Activated CD4-positive, alpha-beta T cell treated with anti-CD3 and anti-CD28 coated beads, Interleukin-2, amount 10 ng/mL, durations not matched to agents 24 days and 14 days (primary cell): Measurements from ENCODE around the gene BNC2. TPM values are rescaled to one million over a fixed set of nuclear protein-coding genes. Genes with fewer than 3 reads are reported as not detected.
"Not testable (repeated sequence)": the region's sequence is repeated elsewhere in the genome, so short reads cannot be mapped to it uniquely, and the experiment has no call there.

Source experiments
- DNase-seq: peaks from one replicate; pipeline ENCODE4 v3.0.0; 2022
- H3K27ac Mint-ChIP-seq: one replicate; pipeline ENCODE4 v1.8.0; 2022; ENCODE audit warnings: mild to moderate bottlenecking, mixed read lengths
- H3K27me3 Mint-ChIP-seq: one replicate; pipeline ENCODE4 v1.8.0; 2022; ENCODE audit warnings: mixed read lengths
- H3K36me3 Mint-ChIP-seq: one replicate; pipeline ENCODE4 v1.8.0; 2022; ENCODE audit warnings: low read depth, mild to moderate bottlenecking, mixed read lengths
- H3K4me1 Mint-ChIP-seq: one replicate; pipeline ENCODE4 v1.8.0; 2021; ENCODE audit warnings: mixed read lengths
- H3K4me3 Mint-ChIP-seq: one replicate; pipeline ENCODE4 v1.8.0; 2022; ENCODE audit warnings: mild to moderate bottlenecking, moderate library complexity, mixed read lengths
- H3K9me3 Mint-ChIP-seq: one replicate; pipeline ENCODE4 v1.8.0; 2021; ENCODE audit warnings: mixed read lengths
- intact Hi-C: fragments of 100-400 bp; cut with micrococcal nuclease; formaldehyde crosslinking; loops from one replicate; pipeline ENCODE4 v1.15.1; 2023
- total RNA-seq: library from RNA; stranded (reverse); gene quantifications from 2 replicates; pipeline ENCODE4 v1.2.3, GENCODE V29; 2022

BNC2 gene
- total RNA-seq, 1 donor from 2014 or later = not detected

DNA sequence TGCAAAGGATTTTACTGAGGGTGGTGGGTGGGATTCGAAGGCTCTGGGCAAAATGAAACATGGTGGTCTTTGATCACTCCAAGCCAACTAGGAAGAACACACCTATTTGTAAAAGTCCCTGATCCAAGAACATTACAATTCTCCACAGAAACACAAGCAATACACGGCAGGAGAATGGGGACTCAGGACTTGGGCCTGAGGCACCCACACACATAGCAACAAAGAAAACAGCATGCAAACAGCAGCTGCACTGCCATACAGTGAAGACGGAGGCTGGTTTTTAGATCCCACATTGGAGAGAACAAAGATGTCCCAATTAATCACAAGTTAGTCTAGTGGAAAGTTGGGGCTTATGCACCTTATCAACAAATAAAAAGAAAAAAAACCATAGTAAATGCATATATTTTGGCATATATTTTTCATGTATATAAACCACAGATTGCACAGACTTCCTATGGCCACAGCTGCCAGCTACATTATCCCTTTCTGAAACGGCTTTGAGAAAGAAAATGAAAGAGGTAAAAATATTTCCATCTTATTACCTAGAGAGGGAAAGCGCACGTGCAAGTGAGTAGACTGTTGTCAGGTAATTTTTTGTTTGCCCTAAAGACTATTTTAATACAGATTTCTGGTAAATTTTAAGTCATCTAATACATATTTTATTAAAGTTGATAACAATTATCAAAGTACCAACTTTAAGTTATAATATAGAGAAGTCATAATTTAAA lies 410.9 kb downstream of the BNC2 start:
- intact Hi-C loops = loop anchor here (10.0 kb wide), 1 partner anchor 55 kb away; no protein-coding TSS in a partner anchor
- H3K27ac Mint-ChIP-seq = no peak overlapping the region

GRCh38 chr9:16458696-16459420 lies 411.6 kb downstream of the BNC2 start:
- no peak overlapping the region for H3K27ac Mint-ChIP-seq
- H3K27me3 Mint-ChIP-seq = no peaks in the 10 kb centered on the region
- no peak for DNase-seq
- no peaks in the 10 kb centered on the region for H3K9me3 Mint-ChIP-seq
- no peaks in the 10 kb centered on the region for H3K4me1 Mint-ChIP-seq
- intact Hi-C loops = loop anchor here (10.0 kb wide), 1 partner anchor 56 kb away; no protein-coding TSS in a partner anchor
- H3K4me3 Mint-ChIP-seq = no peak overlapping the region
- H3K36me3 Mint-ChIP-seq = no peaks in the 10 kb centered on the region

More for the DNA sequence above, 410.9 kb downstream of the BNC2 start:
- no peaks in the 10 kb centered on the region for H3K9me3 Mint-ChIP-seq
- no peaks in the 10 kb centered on the region for H3K36me3 Mint-ChIP-seq
- H3K4me1 Mint-ChIP-seq = no peaks in the 10 kb centered on the region
- no peaks in the 10 kb centered on the region for H3K27me3 Mint-ChIP-seq
- H3K4me3 Mint-ChIP-seq = no peak overlapping the region
- DNase-seq = no peak

- H3K4me3 Mint-ChIP-seq = no peak overlapping the region
- H3K4me1 Mint-ChIP-seq = no peaks in the 10 kb centered on the region
- H3K36me3 Mint-ChIP-seq = no peaks in the 10 kb centered on the region
- no peaks in the 10 kb centered on the region for H3K9me3 Mint-ChIP-seq
- intact Hi-C loops = loop anchor here (10.0 kb wide), 1 partner anchor 59 kb away; no protein-coding TSS in a partner anchor
- no peak overlapping the region for H3K27ac Mint-ChIP-seq
- H3K27me3 Mint-ChIP-seq = no peaks in the 10 kb centered on the region
- no peak for DNase-seq
These were observed 414.6 kb downstream of the BNC2 start for GRCh38 chr9:16455842-16456241.

GRCh38 chr9:16453390-16453789 lies 417.1 kb downstream of the BNC2 start:
- Mint-ChIP-seq H3K27ac (no peak overlapping the region), H3K4me1 (no peaks in the 10 kb centered on the region)
- intact Hi-C loops = loop anchor here (10.0 kb wide), 1 partner anchor 61 kb away; no protein-coding TSS in a partner anchor

DNA sequence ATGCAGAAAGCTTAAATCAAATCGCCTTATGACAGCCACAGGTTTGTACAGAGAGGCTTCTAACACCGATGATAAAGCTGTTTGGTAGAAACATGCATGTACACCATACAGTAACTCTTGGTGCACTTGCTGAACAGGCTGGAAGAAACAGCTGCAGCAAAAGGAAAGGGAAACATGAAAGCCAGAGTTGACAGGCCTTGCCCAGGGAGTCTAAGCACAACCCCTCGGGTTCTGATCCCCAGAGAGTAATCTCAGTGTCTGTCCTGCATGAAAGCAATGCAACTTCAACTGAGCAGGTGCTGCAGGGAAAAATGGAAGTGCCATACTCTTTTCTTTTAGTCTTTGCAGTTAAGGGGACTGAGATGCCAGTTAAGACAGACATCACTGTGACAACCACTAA lies 419.9 kb downstream of the BNC2 start:
- H3K27me3 Mint-ChIP-seq = no peaks in the 10 kb centered on the region

More at GRCh38 chr9:16453390-16453789, 417.1 kb downstream of the BNC2 start:
- H3K4me3 Mint-ChIP-seq = no peak overlapping the region
- no peak for DNase-seq
- H3K9me3 Mint-ChIP-seq = no peaks in the 10 kb centered on the region
- H3K27me3 Mint-ChIP-seq = no peaks in the 10 kb centered on the region
- H3K36me3 Mint-ChIP-seq = no peaks in the 10 kb centered on the region

GRCh38 chr9:16450043-16450442 lies 420.4 kb downstream of the BNC2 start:
- no peak overlapping the region for H3K4me3 Mint-ChIP-seq
- no peaks in the 10 kb centered on the region for H3K27me3 Mint-ChIP-seq
- H3K9me3 Mint-ChIP-seq = no peaks in the 10 kb centered on the region
- H3K27ac Mint-ChIP-seq = no peak overlapping the region
- H3K4me1 Mint-ChIP-seq = no peaks in the 10 kb centered on the region
- intact Hi-C loops = loop anchor here (10.0 kb wide), 1 partner anchor 65 kb away; no protein-coding TSS in a partner anchor
- no peak for DNase-seq
- no peaks in the 10 kb centered on the region for H3K36me3 Mint-ChIP-seq

More for the DNA sequence above, 419.9 kb downstream of the BNC2 start:
- DNase-seq = no peak
- intact Hi-C loops = loop anchor here (10.0 kb wide), 1 partner anchor 64 kb away; no protein-coding TSS in a partner anchor
- H3K27ac Mint-ChIP-seq = no peak overlapping the region
- no peaks in the 10 kb centered on the region for H3K9me3 Mint-ChIP-seq
- H3K36me3 Mint-ChIP-seq = no peaks in the 10 kb centered on the region
- H3K4me1 Mint-ChIP-seq = no peaks in the 10 kb centered on the region
- H3K4me3 Mint-ChIP-seq = no peak overlapping the region

DNA sequence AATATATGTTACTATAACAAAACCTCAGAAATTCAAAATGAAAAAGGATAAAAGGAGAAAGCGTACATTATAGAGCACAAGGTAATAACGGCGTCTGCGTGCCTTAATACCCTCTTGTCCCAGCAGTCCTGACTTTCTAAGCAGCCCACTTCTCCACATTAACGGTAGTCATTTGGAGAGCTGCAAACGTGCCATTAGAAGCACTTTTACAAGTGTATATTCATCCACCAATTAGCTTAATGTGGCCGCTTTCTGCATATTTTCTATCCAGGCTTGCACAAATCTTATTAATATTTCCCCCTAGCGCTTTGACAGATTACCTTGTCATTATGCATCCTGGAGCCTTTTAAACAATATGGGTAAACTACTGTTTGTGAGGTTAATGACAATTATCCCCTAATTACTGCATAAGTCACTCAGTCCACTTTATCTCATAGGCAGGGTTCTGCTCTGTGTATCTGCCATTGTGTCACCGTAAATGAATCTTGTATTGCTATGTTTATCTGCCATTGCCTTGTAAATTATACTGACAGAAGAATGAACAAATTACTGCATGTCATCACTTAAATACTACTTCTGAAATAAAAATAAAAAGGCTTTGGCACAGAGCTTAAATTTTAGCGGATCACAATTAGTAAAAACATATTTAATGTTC lies 421.3 kb downstream of the BNC2 start:
- DNase-seq = no peak
- H3K9me3 Mint-ChIP-seq = no peaks in the 10 kb centered on the region
- intact Hi-C loops = no loop called here
- H3K4me1 Mint-ChIP-seq = no peaks in the 10 kb centered on the region
- H3K27ac Mint-ChIP-seq = no peak overlapping the region
- no peaks in the 10 kb centered on the region for H3K27me3 Mint-ChIP-seq
- H3K4me3 Mint-ChIP-seq = no peak overlapping the region
- H3K36me3 Mint-ChIP-seq = no peaks in the 10 kb centered on the region

DNA sequence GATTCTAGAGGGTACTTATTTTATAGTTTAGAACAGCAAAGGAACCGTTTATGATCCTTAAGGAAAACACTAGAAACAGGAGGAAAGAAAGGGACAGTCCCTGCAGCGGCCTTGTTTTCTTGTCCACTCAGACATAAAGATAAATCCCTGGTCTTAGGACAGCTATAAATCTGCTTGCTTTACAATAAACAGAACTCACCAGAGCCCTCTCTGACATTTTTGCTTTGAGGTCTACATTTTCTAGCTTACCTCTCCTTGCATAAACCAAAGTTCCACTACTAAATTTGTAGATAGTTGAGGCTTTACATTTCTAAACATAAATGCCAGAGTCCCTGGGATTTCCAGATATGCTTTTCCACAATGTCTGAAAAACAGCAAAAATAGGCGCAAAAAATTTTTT lies 422.5 kb downstream of the BNC2 start:
- H3K4me3 Mint-ChIP-seq = no peak overlapping the region
- intact Hi-C loops = no loop called here
- H3K9me3 Mint-ChIP-seq = no peaks in the 10 kb centered on the region
- H3K36me3 Mint-ChIP-seq = no peaks in the 10 kb centered on the region
- no peaks in the 10 kb centered on the region for H3K27me3 Mint-ChIP-seq
- no peak for DNase-seq
- no peak overlapping the region for H3K27ac Mint-ChIP-seq
- no peaks in the 10 kb centered on the region for H3K4me1 Mint-ChIP-seq

- Mint-ChIP-seq H3K27me3 (no peaks in the 10 kb centered on the region), H3K36me3 (no peaks in the 10 kb centered on the region), H3K9me3 (no peaks in the 10 kb centered on the region), H3K27ac (no peak overlapping the region), H3K4me1 (no peaks in the 10 kb centered on the region), H3K4me3 (no peak overlapping the region)
- intact Hi-C loops = no loop called here
- no peak for DNase-seq
These were observed 423.8 kb downstream of the BNC2 start for GRCh38 chr9:16446636-16447035.

- Mint-ChIP-seq H3K9me3 (no peaks in the 10 kb centered on the region), H3K27ac (no peak overlapping the region), H3K27me3 (no peaks in the 10 kb centered on the region), H3K4me3 (no peak overlapping the region), H3K36me3 (no peaks in the 10 kb centered on the region), H3K4me1 (no peaks in the 10 kb centered on the region)
- intact Hi-C loops = no loop called here
- no peak for DNase-seq
These were observed 425.1 kb downstream of the BNC2 start for GRCh38 chr9:16445141-16445920.

DNA sequence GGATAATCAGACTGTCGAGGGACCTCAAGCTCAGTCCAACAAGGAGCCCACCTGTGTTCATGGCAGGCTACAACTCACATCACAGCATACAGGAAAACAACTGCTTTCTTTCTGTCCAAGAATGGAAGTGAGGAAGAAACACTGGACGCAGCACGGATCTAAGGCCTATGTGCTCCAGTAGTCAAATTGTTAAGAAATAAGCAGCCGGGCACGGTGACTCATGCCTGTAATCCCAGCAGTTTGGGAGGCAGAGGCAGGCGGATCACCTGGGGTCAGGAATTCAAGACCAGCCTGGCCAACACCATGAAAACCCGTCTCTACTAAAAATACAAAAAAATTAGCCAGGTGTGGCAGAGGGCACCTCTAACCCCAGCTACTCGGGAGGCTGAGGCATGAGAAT lies 427.8 kb downstream of the BNC2 start:
- Mint-ChIP-seq H3K36me3 (no peaks in the 10 kb centered on the region), H3K27me3 (no peaks in the 10 kb centered on the region), H3K9me3 (no peaks in the 10 kb centered on the region), H3K27ac (no peak overlapping the region), H3K4me1 (no peaks in the 10 kb centered on the region), H3K4me3 (no peak overlapping the region)
- DNase-seq = no peak
- intact Hi-C loops = no loop called here

GRCh38 chr9:16441791-16442190 lies 428.7 kb downstream of the BNC2 start:
- Mint-ChIP-seq H3K27me3 (no peaks in the 10 kb centered on the region), H3K4me3 (no peak overlapping the region), H3K36me3 (no peaks in the 10 kb centered on the region), H3K9me3 (no peaks in the 10 kb centered on the region), H3K27ac (no peak overlapping the region), H3K4me1 (no peaks in the 10 kb centered on the region)
- intact Hi-C loops = no loop called here
- DNase-seq = no peak

- H3K4me3 Mint-ChIP-seq, DNase-seq, H3K4me1 Mint-ChIP-seq, H3K27ac Mint-ChIP-seq, intact Hi-C loops, H3K27me3 Mint-ChIP-seq, H3K9me3 Mint-ChIP-seq, H3K36me3 Mint-ChIP-seq: not testable (repeated sequence)
These were observed 431.6 kb downstream of the BNC2 start for GRCh38 chr9:16438831-16439230.
